HG03469 (cell line): ENCODE data around the gene CTCF.

Source experiments
- ATAC-seq: cut with Tn5 transposase; IDR thresholded peaks from one replicate; pipeline ENCODE4 v1.9.1; 2021; ENCODE audit warnings: mild to moderate bottlenecking, moderate library complexity, moderate number of reproducible peaks; ENCODE audit not compliant: unreplicated experiment

Gene CTCF

DNA sequence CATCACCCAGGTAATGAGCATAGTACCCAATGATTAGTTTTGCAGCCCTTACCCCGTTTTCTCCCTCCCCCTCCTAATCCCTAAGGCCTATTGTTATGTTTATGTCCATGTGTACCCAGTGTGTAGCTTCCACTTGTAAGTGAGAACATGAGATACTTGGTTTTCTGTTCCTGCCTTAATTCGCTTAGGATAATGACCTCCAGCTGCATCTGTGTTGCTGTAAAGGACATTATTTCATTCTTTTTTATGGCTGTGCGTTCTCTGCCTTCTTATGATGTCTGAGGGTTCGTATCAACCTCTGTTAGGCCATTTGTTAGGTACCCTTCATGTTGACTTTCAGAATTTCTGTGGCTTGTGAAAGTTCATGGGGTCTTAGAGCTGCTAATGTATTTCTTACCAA, 31.0 kb downstream of the CTCF start:
- no peak for ATAC-seq

- no peak for ATAC-seq
Measured at GRCh38 chr16:67593701-67594100, 31.4 kb downstream of the CTCF start.

DNA sequence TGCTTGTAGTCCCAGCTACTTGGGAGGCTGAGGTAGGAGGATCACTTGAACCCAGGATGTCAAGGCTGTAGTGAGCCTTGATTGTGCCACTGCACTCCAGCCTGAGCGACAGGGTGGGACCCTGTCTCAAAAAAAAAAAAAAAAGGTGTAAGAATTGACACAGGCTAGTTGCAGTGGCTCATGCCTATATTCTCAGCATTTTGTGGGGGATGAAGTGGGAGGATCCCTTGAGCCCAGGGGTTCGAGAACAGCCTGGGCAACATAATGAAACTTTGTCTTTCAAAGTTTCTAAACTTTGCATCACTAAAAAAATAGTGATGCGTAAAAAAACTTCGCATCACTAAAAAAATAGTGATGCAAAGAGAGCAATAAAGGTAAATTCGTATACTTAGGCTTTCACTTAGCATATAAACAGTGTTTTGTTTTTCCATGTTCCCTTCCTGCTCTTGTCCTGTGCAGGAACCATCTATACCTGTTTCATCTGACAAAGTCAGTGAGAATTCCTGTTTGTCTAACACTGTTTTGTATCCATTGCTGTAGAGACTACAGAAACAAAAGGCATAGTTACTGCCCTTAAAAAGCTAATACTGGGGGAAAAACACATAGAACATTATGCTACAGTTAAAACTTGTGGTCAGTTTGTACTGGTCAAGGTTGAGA, 32.1 kb downstream of the CTCF start:
- ATAC-seq, result no peak

GRCh38 chr16:67594956-67595355, 32.6 kb downstream of the CTCF start:
- ATAC-seq, result no peak

DNA sequence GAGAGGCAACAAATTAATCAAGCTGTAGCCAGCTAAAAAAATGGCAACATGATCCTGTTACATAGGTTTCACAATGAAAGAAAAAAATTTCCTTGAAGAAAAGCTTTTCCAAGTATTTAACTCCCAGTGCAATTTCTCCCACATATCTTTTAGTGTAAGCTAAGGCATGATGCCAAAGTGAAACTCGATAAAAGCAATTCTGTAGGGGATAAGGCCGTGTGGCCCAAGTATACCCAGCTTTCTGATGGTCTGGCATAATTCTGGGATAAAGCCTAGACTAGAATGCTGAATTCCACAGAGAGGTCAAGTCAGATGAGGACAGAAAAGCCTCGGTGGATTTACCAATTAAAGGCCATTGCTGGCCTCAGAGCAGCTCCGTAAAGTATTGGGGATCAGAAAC, 36.2 kb downstream of the CTCF start:
- no peak for ATAC-seq

DNA sequence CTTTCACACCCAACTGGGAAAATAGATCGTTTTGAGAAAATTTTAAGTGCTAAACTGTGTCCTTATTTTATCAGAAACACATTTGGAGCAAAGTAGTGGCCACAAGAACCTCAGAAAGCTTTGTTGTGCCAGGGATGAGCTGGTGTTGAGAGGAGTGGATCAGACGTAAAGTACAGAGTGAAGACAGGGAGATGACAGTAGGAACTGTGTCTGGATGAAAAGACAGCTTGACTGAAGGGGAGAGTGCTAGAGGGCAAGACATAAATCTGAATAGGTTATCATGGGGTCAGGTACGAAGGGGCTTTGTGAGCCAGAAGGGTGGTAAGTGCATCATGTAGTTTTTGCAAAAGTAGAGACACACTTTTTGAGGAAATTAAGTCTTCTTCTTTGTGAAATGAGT, 43.3 kb downstream of the CTCF start:
- no peak for ATAC-seq

- no peak for ATAC-seq
Measured at GRCh38 chr16:67606632-67607031, 44.3 kb downstream of the CTCF start.

GRCh38 chr16:67608364-67608763, 46.0 kb downstream of the CTCF start:
- ATAC-seq, result no peak

GRCh38 chr16:67613808-67614207, 51.5 kb downstream of the CTCF start:
- no peak for ATAC-seq

DNA sequence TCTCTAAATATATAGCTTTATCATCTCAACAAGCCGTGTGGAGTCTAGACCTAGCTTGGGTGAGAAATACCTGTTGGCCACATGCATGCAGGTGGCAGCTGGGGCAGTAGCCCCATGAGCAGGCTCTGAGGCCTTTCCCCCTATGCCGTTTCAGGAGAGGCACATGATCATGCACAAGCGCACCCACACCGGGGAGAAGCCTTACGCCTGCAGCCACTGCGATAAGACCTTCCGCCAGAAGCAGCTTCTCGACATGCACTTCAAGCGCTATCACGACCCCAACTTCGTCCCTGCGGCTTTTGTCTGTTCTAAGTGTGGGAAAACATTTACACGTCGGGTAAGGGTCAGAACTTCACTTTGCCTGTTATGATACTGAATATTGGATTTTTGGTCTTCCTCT, 65.9 kb downstream of the CTCF start:
- ATAC-seq, result no peak

GRCh38 chr16:67632415-67633172, 70.3 kb downstream of the CTCF start:
- no peak for ATAC-seq

GRCh38 chr16:67636713-67637112, 74.4 kb downstream of the CTCF start:
- ATAC-seq, result no peak

DNA sequence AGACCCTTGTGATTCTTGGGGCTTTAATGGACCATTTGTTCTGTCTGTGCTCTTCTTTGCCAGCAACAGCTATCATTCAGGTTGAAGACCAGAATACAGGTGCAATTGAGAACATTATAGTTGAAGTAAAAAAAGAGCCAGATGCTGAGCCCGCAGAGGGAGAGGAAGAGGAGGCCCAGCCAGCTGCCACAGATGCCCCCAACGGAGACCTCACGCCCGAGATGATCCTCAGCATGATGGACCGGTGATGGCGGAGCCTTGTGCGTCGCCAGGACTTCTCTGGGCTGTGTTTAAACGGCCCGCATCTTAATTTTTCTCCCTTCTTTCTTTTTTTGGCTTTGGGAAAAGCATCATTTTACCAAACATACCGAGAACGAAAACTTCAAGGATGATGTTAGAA, 75.3 kb downstream of the CTCF start:
- no peak for ATAC-seq

- no peak for ATAC-seq
Measured at GRCh38 chr16:67641779-67642708, 79.7 kb downstream of the CTCF start.

DNA sequence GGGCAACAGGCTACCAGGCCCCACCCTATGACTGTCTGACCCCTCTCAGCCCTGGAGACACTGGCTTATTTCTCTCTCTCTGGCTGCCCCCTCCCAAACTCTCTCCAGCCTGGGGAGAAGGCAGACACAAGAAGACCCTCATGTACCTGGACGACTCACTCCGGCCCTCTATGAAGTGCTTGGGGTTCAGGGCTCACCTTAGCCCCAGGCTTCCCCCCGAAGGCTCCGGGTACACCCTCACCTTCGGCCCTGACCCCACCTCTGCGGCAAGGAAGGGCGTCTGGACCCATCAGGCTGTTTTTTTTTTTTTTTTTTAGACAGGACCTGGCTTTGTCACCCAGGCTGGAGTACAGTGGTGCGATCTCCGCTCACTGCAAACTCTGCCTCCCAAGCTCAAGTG, 81.7 kb downstream of the CTCF start:
- ATAC-seq, result no peak

GRCh38 chr16:67645397-67646121, 83.2 kb downstream of the CTCF start:
- no peak for ATAC-seq

DNA sequence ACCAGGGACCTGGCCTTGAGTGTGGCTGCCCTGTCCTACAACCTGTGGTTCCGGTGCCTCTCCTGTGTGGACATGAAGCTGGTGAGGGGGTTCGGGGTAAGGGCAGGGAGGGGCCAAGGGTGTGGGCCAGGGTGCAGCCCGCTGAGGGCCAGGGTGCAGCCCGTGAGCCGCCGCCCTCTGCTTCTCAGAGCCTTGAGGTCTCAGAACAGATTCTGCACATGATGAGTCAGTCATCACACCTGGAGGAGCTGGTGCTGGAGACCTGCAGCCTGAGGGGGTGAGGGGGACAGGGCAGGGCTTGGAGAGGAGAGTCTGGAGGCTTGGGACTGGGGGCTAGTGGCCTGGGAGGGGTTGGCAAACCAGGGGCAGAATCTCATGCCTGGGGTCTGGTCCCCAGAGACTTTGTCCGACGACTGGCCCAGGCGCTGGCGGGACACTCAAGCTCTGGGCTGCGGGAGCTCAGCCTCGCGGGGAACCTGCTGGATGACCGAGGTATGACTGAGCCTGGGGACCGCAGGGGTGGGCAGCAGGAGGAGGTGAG, 84.9 kb downstream of the CTCF start:
- ATAC-seq, result no peak

DNA sequence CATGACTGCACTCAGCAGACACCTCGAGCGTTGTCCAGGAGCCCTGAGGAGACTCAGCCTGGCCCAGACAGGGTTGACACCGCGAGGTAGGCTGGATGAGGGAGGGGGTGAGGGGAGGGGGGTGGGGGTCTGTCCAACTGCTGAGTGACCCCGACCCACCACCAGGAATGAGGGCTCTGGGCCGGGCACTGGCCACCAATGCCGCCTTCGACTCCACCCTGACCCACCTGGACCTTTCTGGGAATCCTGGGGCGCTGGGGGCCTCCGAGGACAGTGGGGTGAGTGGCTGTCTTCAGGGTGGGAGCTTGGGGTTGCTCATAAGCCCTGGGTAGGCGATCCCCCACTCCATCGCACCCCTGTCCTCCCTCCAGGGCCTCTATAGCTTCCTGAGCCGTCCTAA, 85.4 kb downstream of the CTCF start:
- ATAC-seq, result no peak

DNA sequence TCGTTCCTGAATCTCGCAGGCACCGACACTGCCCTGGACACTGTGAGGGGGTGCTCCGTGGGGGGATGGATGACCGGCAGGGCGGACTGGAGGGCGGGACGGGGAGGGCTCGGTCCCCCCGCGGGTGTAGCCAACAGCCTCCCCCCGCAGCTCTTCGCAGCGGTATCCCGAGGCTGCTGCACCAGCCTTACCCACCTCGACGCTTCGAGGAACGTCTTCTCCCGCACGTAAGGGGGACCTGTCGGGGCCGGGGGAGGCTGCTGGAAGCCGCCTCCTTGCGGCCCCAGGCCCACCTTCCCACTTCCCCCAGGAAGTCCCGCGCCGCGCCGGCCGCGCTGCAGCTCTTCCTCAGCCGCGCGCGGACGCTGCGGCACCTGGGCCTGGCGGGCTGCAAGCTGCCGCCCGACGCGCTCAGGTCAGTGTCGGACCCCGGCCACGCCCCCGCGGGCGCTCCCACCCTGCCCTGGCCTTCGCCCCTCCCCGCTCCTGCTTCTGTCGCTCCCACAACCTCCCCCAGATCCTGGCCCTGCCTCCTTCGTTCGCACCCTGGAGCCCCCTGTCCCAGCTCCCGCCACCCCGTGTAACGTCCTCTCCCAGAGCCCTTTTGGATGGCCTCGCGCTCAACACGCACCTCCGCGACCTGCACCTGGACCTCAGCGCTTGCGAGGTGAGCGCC, 85.9 kb downstream of the CTCF start:
- ATAC-seq, result no peak

DNA sequence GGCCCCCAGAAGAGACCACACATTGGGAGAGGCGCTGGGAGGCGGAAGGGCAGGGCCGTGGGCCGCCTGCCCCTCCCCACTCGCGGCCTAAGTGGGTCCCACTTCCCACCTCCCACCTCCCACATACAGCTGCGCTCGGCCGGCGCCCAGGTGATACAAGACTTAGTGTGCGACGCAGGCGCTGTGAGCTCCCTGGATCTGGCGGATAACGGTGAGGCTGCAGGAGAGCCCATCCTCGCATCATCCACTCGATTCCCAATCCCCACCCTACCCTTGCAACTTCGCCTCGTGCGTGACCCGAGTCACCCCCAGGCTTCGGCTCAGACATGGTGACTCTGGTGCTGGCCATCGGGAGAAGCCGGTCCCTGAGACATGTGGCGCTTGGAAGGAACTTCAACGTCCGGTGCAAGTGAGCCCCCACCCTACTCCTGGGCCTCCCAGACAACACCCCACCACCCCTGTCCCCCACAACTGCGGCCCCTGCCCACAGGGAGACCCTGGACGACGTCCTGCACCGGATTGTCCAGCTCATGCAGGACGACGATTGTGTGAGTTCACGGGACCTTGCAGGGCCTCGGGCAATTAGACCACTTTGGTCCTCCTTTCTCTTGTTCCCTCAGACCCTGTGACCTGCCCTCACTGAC, 86.6 kb downstream of the CTCF start:
- ATAC-seq, result no peak
